Metanephros (tissue), 1 donor: Measurements from ENCODE around the gene PLEKHA7. TPM values are rescaled to one million over a fixed set of nuclear protein-coding genes. Genes with fewer than 3 reads are reported as not detected.

Experiments used
- total RNA-seq: library from RNA; depleted of rRNA; stranded (reverse); fragments of >200 nt; gene quantifications from one replicate; pipeline ENCODE4 v1.2.3, GENCODE V29; 2014

Gene PLEKHA7, protein sequence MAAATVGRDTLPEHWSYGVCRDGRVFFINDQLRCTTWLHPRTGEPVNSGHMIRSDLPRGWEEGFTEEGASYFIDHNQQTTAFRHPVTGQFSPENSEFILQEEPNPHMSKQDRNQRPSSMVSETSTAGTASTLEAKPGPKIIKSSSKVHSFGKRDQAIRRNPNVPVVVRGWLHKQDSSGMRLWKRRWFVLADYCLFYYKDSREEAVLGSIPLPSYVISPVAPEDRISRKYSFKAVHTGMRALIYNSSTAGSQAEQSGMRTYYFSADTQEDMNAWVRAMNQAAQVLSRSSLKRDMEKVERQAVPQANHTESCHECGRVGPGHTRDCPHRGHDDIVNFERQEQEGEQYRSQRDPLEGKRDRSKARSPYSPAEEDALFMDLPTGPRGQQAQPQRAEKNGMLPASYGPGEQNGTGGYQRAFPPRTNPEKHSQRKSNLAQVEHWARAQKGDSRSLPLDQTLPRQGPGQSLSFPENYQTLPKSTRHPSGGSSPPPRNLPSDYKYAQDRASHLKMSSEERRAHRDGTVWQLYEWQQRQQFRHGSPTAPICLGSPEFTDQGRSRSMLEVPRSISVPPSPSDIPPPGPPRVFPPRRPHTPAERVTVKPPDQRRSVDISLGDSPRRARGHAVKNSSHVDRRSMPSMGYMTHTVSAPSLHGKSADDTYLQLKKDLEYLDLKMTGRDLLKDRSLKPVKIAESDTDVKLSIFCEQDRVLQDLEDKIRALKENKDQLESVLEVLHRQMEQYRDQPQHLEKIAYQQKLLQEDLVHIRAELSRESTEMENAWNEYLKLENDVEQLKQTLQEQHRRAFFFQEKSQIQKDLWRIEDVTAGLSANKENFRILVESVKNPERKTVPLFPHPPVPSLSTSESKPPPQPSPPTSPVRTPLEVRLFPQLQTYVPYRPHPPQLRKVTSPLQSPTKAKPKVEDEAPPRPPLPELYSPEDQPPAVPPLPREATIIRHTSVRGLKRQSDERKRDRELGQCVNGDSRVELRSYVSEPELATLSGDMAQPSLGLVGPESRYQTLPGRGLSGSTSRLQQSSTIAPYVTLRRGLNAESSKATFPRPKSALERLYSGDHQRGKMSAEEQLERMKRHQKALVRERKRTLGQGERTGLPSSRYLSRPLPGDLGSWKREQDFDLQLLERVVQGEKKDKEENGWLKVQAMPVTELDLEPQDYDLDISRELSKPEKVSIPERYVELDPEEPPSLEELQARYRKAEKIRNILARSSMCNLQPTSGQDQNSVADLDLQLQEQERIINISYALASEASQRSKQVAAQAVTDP
- 38.4 TPM for total RNA-seq

DNA sequence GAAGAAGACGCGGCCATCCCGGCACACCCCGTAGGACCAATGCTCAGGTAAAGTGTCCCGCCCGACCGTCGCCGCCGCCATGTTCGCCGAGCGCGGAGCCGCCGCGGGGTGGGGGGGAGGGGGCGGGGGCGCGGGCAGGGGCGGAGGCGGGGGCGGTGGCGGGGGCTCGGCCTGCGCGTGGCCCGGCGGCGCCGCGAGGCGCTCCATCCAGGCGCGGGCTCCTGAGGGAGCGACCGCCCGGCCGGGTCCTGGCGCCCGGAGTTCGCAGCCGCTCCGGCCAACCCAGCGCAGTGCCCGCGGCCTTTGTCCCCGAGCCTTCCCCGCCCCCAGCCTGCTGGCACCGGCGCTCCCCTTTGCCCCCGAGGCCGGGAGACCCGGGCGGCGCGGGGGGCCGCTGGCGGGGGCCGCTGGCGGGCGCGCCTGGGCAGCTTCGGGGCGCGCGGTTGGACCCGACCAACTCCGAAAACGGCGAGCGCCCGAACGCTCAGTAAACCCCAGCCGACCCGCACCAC lies at the start of gene PLEKHA7:
TSS of gene PLEKHA7 (minus strand) at position 94 of the 512 bp plus-strand sequence. CDS start at position 81, 13 bp downstream.

DNA sequence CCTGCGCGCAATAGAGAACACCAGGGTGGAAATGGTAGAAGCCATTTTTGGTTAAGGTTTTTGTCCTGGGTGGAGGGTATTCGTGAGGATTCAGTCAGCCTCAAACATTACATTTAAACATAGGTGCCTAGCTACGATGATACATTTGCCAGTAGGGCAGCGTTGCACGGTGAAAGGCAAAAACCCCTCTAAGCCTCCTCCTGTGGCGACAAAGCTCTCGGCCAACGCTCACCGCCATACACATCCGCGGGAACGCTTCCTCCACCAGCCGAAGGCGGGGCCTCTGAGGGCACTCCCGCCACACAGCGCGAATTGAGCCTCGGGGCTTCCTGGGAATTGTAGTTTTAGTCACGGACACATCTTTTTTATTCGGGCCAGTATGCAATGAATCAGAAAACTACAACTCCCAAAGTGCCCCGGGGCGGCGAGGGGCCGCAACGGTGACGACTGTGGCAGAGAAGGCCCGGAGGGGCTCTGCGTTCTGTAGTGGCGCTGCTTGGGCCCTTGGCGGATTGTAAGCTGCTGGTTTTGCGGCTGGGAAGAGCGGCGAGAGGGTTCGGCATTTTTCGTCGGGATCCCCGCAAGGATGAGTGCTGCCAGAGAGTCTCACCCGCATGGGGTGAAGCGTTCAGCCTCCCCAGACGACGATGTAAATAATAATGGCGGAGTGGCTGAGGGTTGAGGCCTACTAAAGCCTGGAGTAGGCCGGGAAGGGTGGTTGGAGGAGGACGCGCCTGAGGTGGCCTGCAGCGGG lies 275.8 kb downstream of the PLEKHA7 start, which contains the start of gene C11orf58:
TSS of gene C11orf58 (plus strand) at position 455 of the 754 bp plus-strand sequence. CDS start at position 587, 132 bp downstream.

Other genes with a start within 250 kb of the PLEKHA7 start
- 867 TPM for gene RPS13, start 63.3 kb upstream of the PLEKHA7 start, total RNA-seq
- gene PIK3C2A, start 193.6 kb upstream of the PLEKHA7 start, total RNA-seq: 60.8 TPM